Keratinocyte (primary cell): ENCODE data around the gene MRPL43. TPM values are rescaled to one million over a fixed set of nuclear protein-coding genes. Genes with fewer than 3 reads are reported as not detected.

Experiments
- DNase-seq: peaks from one replicate; pipeline ENCODE4 v3.0.0-alpha.2; 2011; ENCODE audit warnings: low read depth, missing footprints, low spot score
- FAIRE-seq: peaks from 2 replicates; lab custom pipeline; 2011; peaks lifted over from hg19 to GRCh38; lab: Jason Lieb, UNC
- H2AFZ ChIP-seq: 2 replicates; pipeline ENCODE4 v1.6.0; 2012; ENCODE audit warnings: low read length, control low read depth, inconsistent platforms; ENCODE audit not compliant: control insufficient read depth
- H3K27ac ChIP-seq: 2 replicates; pipeline ENCODE4 v1.5.1; 2011; ENCODE audit warnings: low read length; ENCODE audit not compliant: control insufficient read depth, insufficient read depth
- H3K27me3 ChIP-seq: 3 replicates; pipeline ENCODE4 v1.6.0; 2011; ENCODE audit warnings: low read length; ENCODE audit not compliant: control insufficient read depth, insufficient read depth; ENCODE audit errors: extremely low read depth
- H3K36me3 ChIP-seq, 2 experiments: 2 replicates in 1 of 2; 3 replicates in 1 of 2; pipeline ENCODE4 v1.5.1; 2011; ENCODE audit warnings: low read length in 2 of 2, mild to moderate bottlenecking in 1 of 2; ENCODE audit not compliant: control insufficient read depth in 2 of 2, insufficient read depth in 2 of 2; ENCODE audit errors: extremely low read depth in 1 of 2
- H3K4me1 ChIP-seq: 3 replicates; pipeline ENCODE4 v1.5.1; 2011; ENCODE audit warnings: low read length; ENCODE audit not compliant: control insufficient read depth, insufficient read depth; ENCODE audit errors: extremely low read depth
- H3K4me2 ChIP-seq: 3 replicates; pipeline ENCODE4 v1.6.0; 2011; ENCODE audit warnings: low read depth, low read length; ENCODE audit not compliant: control insufficient read depth, insufficient read depth; ENCODE audit errors: extremely low read depth
- H3K4me3 ChIP-seq, 3 experiments: fragments of 200-600 bp in 1 of 3; sonication (generic) in 1 of 3; 2 replicates in 2 of 3; 3 replicates in 1 of 3; pipeline ENCODE4 v1.5.1; 2011 to 2016; ENCODE audit warnings: low read length in 3 of 3, mild to moderate bottlenecking in 3 of 3, control low read depth in 2 of 3, inconsistent platforms in 1 of 3, low read depth in 1 of 3, mixed read lengths in 1 of 3, mixed run types in 1 of 3, moderate library complexity in 1 of 3; ENCODE audit not compliant: control insufficient read depth in 2 of 3, insufficient read depth in 2 of 3; ENCODE audit errors: extremely low read depth in 1 of 3
- H3K79me2 ChIP-seq: 2 replicates; pipeline ENCODE4 v1.6.0; 2012; ENCODE audit warnings: low read length; ENCODE audit not compliant: control insufficient read depth, insufficient read depth
- H3K9ac ChIP-seq: 3 replicates; pipeline ENCODE4 v1.6.0; 2011; ENCODE audit warnings: low read length; ENCODE audit not compliant: control insufficient read depth, insufficient read depth; ENCODE audit errors: extremely low read depth
- H3K9me1 ChIP-seq: 3 replicates; pipeline ENCODE4 v1.6.0; 2011; ENCODE audit warnings: low read length; ENCODE audit not compliant: control insufficient read depth, insufficient read depth; ENCODE audit errors: extremely low read depth
- H3K9me3 ChIP-seq: 2 replicates; pipeline ENCODE4 v1.5.1; 2012; ENCODE audit warnings: low read depth, low read length; ENCODE audit not compliant: control insufficient read depth
- H4K20me1 ChIP-seq: 3 replicates; pipeline ENCODE4 v1.6.0; 2011; ENCODE audit warnings: low read length; ENCODE audit not compliant: control insufficient read depth, insufficient read depth; ENCODE audit errors: extremely low read depth
- CTCF ChIP-seq, 3 experiments: IDR thresholded peaks in 1 of 3; conservative IDR thresholded peaks in 1 of 3; optimal IDR thresholded peaks in 1 of 3; 2 replicates in 2 of 3; 3 replicates in 1 of 3; pipeline versions ENCODE3 to v1.5.1; 2011; ENCODE audit warnings: low read length in 3 of 3, mild to moderate bottlenecking in 3 of 3, moderate library complexity in 2 of 3, control low read depth in 1 of 3, inconsistent platforms in 1 of 3; ENCODE audit not compliant: insufficient read depth in 2 of 3; ENCODE audit errors: extremely low read depth in 1 of 3
- EZH2 ChIP-seq: IDR thresholded peaks from one replicate; pipeline ENCODE4 v1.6.1; 2012; ENCODE audit warnings: inconsistent platforms, mild to moderate bottlenecking, low read length, moderate library complexity
- dilution Hi-C: fragments of 300-500 bp; cut with MboI; formaldehyde crosslinking; loops from one replicate; pipeline ENCODE4 v1.7.0; 2020; ENCODE audit warnings: low sequenced_read_pairs; ENCODE audit not compliant: extremely low pct_ligation_motif_present
- polyA plus RNA-seq, 5 experiments: library from polyadenylated mRNA; depleted of rRNA in 3 of 5; stranded (reverse) in 3 of 5; stranded (forward) in 1 of 5; unstranded in 1 of 5; fragments of >200 nt; gene quantifications; 1 replicate in 1 of 5; 2 replicates in 3 of 5; 3 replicates in 1 of 5; pipeline versions ENCODE4 v1.2.1 to v1.2.3, GENCODE V29; 2011 to 2012; ENCODE audit warnings: missing spikeins in 2 of 5, low read depth in 1 of 5, low replicate concordance in 1 of 5
- small RNA-seq, 3 experiments: library from RNA; depleted of rRNA; stranded (forward); fragments of <200 nt; gene quantifications; one replicate each; pipeline ENCODE3, GENCODE V24; 2012; ENCODE audit warnings: low read depth in 3 of 3, low replicate concordance in 1 of 3; ENCODE audit not compliant: insufficient read length in 3 of 3

MRPL43 gene
- polyA plus RNA-seq, 1 donor (not counting 4 experiments of a cell fraction or from before 2014, with no cell fraction given): 71.1 TPM

- Histone ChIP-seq H3K27me3 (no peaks in the 10 kb centered on the region), H3K4me1 (no peaks in the 10 kb centered on the region), H3K9me3 (no peaks in the 10 kb centered on the region), H3K9ac (no peak overlapping the region), H3K4me3 (no peak overlapping the region), H3K9me1 (no peaks in the 10 kb centered on the region), H3K79me2 (no peaks in the 10 kb centered on the region), H3K4me2 (no peak overlapping the region), H2AFZ (no peak overlapping the region), H3K27ac (no peak overlapping the region), H3K36me3 (peaks cover 7 to 21% of the 10 kb centered on the region in 2 experiments), H4K20me1 (no peaks in the 10 kb centered on the region)
- TF ChIP-seq CTCF (optimal IDR thresholded peaks at IDR 0.05 in 1 of 3, IDR thresholded peaks at IDR 0.05 in 1 of 3, conservative IDR thresholded peaks at IDR 0.05 in 1 of 3; ENCODE audit: extremely low read depth in 1 of 3, insufficient read depth in 2 of 3, low read length in 3 of 3) (no peak), EZH2 (no peak)
- dilution Hi-C loops: no loop called here
- no peak for FAIRE-seq
- DNase-seq: no peak
These were observed 47.4 kb downstream of the MRPL43 start for GRCh38 chr10:100939763-100940344.

Small RNA genes within 50 kb of the gene (small RNA-seq; reads per million reads assigned to genes)
- gene MIR608: 0 reads per million in 3 experiments

Other genes starting within 250 kb of the MRPL43 start
- not detected in 3 replicates for gene PAX2, start 241.9 kb downstream of the MRPL43 start, polyA plus RNA-seq
- gene SLF2, start 74.5 kb downstream of the MRPL43 start, polyA plus RNA-seq: 4.6 to 7.1 TPM (median 4.9 TPM) in 3 replicates
- 0.98 to 1.9 TPM (median 1.2 TPM) in 3 replicates for gene SEMA4G, start 18.0 kb downstream of the MRPL43 start, polyA plus RNA-seq
- gene TWNK, start within 50 bp of the MRPL43 start, polyA plus RNA-seq: 10.1 to 16.9 TPM (median 12.9 TPM) in 3 replicates
- gene LZTS2, start 12.3 kb upstream of the MRPL43 start, polyA plus RNA-seq: 18.1 to 36.7 TPM (median 18.6 TPM) in 3 replicates
- 0.31 to 0.54 TPM (median 0.54 TPM) in 3 replicates for gene PDZD7, start 43.6 kb upstream of the MRPL43 start, polyA plus RNA-seq
- gene SFXN3, start 43.7 kb upstream of the MRPL43 start, polyA plus RNA-seq: 77.0 to 102 TPM (median 78.7 TPM) in 3 replicates
- 0.08 to 0.18 TPM (median 0.18 TPM) in 3 replicates for gene KAZALD1, start 74.5 kb upstream of the MRPL43 start, polyA plus RNA-seq
- gene TLX1, start 143.8 kb upstream of the MRPL43 start, polyA plus RNA-seq: not detected in 3 replicates
- gene LBX1, start 242.0 kb upstream of the MRPL43 start, polyA plus RNA-seq: not detected in 3 replicates